Stimulated activated naive B cell treated with anti-CD40 and anti-IgM and Interleukin-4, amounts not matched to agents 10 μg/mL and 1 μg/mL and 100 μg/mL, for 72 hours (primary cell): ENCODE measurements around the gene CCR6.
"Not testable (repeated sequence)": the region's sequence is repeated elsewhere in the genome, so short reads cannot be mapped to it uniquely, and the experiment has no call there.

Experiments
- ATAC-seq, 2 donors: fragments of 150-1000 bp; cut with Tn5 transposase; replicated peaks; 2 replicates each; pipeline ENCODE4 v1.10.0; 2021; ENCODE audit warnings: moderate library complexity in 1 of 2
- DNase-seq: peaks from one replicate; pipeline ENCODE4 v3.0.0; 2021
- H3K27ac Mint-ChIP-seq: one replicate; pipeline ENCODE4 v1.8.0; 2022; ENCODE audit warnings: mild to moderate bottlenecking, mixed read lengths
- H3K27me3 Mint-ChIP-seq, 2 donors: one replicate each; pipeline ENCODE4 v1.8.0; 2022; ENCODE audit warnings: mixed read lengths in 2 of 2
- H3K36me3 Mint-ChIP-seq, 2 donors: one replicate each; pipeline ENCODE4 v1.8.0; 2022; ENCODE audit warnings: mixed read lengths in 2 of 2, mild to moderate bottlenecking in 1 of 2
- H3K4me1 Mint-ChIP-seq, 2 donors: one replicate each; pipeline ENCODE4 v1.8.0; 2022; ENCODE audit warnings: mixed read lengths in 2 of 2, mild to moderate bottlenecking in 1 of 2
- H3K4me3 Mint-ChIP-seq, 2 donors: one replicate each; pipeline ENCODE4 v1.8.0; 2022; ENCODE audit warnings: mild to moderate bottlenecking in 2 of 2, mixed read lengths in 2 of 2, moderate library complexity in 1 of 2
- H3K9me3 Mint-ChIP-seq, 2 donors: one replicate each; pipeline ENCODE4 v1.8.0; 2022; ENCODE audit warnings: mixed read lengths in 2 of 2, mild to moderate bottlenecking in 1 of 2

Gene CCR6

GRCh38 chr6:167122827-167123657, at the start of gene CCR6:
Gene CCR6 (plus strand): TSS chr6:167123096. CDS start chr6:167136135, 13,039 bp downstream.
- DNase-seq (no peak), ATAC-seq (no peak)
- H3K4me1 Mint-ChIP-seq: peaks cover 65 to 92% of the 10 kb centered on the region in 2 donors
- peak within 1 kb of the TSS; percentile 78 for H3K27ac Mint-ChIP-seq
- peaks cover 2 to 4% of the 10 kb centered on the region in 2 donors for H3K9me3 Mint-ChIP-seq
- peaks cover 4 to 8% of the 10 kb centered on the region in 2 donors for H3K36me3 Mint-ChIP-seq
- peak within 1 kb of the TSS; percentile 73 to 80 for H3K4me3 Mint-ChIP-seq
- H3K27me3 Mint-ChIP-seq: no peaks in the 10 kb centered on the region

GRCh38 chr6:167073679-167074274, 49.1 kb upstream of the CCR6 start:
- peaks cover 13 to 25% of the 10 kb centered on the region in 2 donors for H3K4me1 Mint-ChIP-seq
- no peak overlapping the region for H3K4me3 Mint-ChIP-seq
- peak overlapping the region; percentile 31 for H3K27ac Mint-ChIP-seq
- no peaks in the 10 kb centered on the region for H3K27me3 Mint-ChIP-seq
- peaks cover 7 to 11% of the 10 kb centered on the region in 2 donors for H3K36me3 Mint-ChIP-seq
- peaks cover 7 to 9% of the 10 kb centered on the region in 2 donors for H3K9me3 Mint-ChIP-seq
- no peak for DNase-seq
- ATAC-seq: peak; percentile 34 to 52

DNA sequence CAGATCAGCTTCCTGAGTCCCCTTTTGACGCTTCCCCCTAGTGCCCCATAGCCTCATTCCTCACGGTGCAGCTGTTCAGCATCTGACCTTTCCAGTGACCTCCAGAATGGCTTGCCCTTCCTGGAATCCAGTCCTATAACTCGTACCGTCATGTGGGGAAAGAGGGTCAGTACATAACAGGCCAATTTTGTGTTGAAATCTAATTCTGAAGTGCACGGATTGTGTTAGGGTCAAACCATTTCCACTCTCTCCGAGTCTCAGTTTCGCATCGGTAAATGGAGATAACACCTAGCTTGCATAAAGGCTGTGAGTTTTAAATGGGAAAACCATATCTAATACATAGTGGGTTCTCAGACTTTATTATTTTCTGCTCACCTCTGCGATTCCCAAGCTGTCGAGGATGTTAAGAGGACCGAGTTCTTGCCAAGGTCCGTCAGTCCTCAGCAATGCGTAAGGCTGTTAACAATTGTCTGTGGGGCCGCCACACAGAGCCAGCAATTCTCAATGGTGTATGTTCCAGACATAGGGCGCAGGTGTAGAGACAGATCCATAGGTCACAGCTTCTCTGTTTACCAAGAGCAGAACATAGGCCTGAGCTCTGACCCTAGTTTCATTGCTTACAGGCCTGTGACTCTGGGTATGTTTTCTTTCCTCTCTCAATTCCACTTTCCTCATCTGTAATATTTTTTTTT, 45.5 kb upstream of the CCR6 start:
- peaks cover 1 to 8% of the 10 kb centered on the region in 2 donors for H3K36me3 Mint-ChIP-seq
- peaks cover 1 to 6% of the 10 kb centered on the region in 2 donors for H3K9me3 Mint-ChIP-seq
- DNase-seq (no peak), ATAC-seq (no peak)
- H3K4me1 Mint-ChIP-seq: peaks cover 27 to 45% of the 10 kb centered on the region in 2 donors
- H3K27ac Mint-ChIP-seq: no peak overlapping the region
- H3K27me3 Mint-ChIP-seq: no peaks in the 10 kb centered on the region
- no peak overlapping the region for H3K4me3 Mint-ChIP-seq

DNA sequence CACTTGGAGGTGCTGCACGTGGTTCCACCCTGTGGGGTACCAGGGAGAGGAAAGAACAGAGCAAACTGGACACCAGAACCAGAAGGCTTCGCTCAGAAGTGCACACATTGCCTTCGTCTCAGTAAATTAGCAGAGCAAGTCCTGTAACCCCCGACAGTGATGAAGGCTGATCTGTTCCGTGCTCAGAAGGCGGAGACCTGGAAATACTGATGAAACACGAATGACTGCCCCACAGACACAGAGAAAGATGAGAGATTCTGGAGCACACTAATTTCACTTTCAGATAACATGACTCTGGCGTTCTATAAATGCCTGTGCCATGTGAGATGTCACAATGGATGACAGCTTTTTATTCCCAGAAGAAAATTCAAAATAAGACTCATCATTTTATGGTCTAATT, 44.2 kb upstream of the CCR6 start:
- Mint-ChIP-seq H3K36me3 (peaks cover 2 to 6% of the 10 kb centered on the region in 2 donors), H3K9me3 (peaks cover 4 to 7% of the 10 kb centered on the region in 2 donors), H3K4me3 (no peak overlapping the region), H3K27ac (no peak overlapping the region), H3K27me3 (no peaks in the 10 kb centered on the region), H3K4me1 (peaks cover 25 to 42% of the 10 kb centered on the region in 2 donors)
- ATAC-seq (no peak), DNase-seq (no peak)

DNA sequence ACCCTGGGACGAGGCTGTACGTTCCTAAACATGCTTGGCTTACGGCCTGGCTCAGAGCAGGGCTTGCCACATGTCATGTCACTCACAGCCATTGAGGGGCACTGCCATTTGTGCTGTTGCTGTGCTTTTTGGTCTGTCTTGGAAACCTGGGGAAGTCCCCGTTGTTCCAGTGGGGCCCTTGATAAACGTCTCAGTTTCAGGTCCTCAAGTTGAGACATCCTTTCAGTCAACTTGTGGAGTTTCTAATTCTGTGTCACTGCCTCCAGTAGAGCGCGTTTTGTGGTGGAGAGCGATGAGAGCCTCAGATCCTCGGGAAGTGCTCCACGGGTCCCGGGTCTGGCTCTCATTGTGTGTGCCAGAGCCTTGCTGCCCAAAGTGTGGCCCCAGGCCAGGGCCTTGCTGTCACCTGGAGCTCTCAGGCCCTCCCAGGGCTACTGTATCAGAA, 43.0 kb upstream of the CCR6 start:
- peak; percentile 87 for DNase-seq
- Mint-ChIP-seq H3K4me3 (peak overlapping the region; percentile 45 to 57), H3K27ac (peak overlapping the region; percentile 92), H3K36me3 (peaks cover 3 to 5% of the 10 kb centered on the region in 2 donors), H3K27me3 (no peaks in the 10 kb centered on the region), H3K9me3 (peaks cover 4 to 5% of the 10 kb centered on the region in 2 donors), H3K4me1 (peaks cover 22 to 35% of the 10 kb centered on the region in 2 donors)
- ATAC-seq: peak; percentile 99 to 100

DNA sequence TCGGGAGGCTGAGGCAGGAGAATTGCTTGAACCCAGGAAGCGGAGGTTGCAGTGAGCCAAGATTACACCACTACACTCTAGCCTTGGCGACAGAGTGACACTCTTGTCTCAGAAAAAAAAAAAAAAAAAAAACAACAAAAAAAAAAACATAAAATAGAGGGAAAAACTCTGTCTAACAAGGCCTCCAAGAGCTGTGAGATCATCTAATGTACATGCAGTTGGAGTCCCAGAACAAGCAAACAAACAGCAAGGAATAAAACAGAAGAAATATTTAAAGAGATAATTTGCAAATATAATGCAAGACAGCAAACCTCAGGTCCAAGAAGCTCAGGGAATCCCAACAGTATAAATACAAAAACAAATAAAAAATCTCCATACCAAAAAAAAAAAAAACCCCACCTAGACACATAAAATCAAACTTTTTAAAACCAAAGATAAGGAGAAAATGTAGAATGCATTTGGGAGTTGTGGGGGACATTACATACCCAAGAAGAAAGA, 35.0 kb upstream of the CCR6 start:
- Mint-ChIP-seq H3K27me3 (no peaks in the 10 kb centered on the region), H3K9me3 (peaks cover 4 to 16% of the 10 kb centered on the region in 2 donors), H3K36me3 (peaks cover 12 to 31% of the 10 kb centered on the region in 2 donors), H3K4me3 (no peak overlapping the region), H3K27ac (no peak overlapping the region), H3K4me1 (peaks cover 36 to 39% of the 10 kb centered on the region in 2 donors)
- no peak for ATAC-seq
- no peak for DNase-seq

GRCh38 chr6:167088741-167089140, 34.2 kb upstream of the CCR6 start:
- peaks cover 9 to 28% of the 10 kb centered on the region in 2 donors for H3K36me3 Mint-ChIP-seq
- ATAC-seq, H3K27me3 Mint-ChIP-seq, H3K27ac Mint-ChIP-seq, H3K4me3 Mint-ChIP-seq, DNase-seq: not testable (repeated sequence)
- H3K4me1 Mint-ChIP-seq: peaks cover 42 to 47% of the 10 kb centered on the region in 2 donors
- H3K9me3 Mint-ChIP-seq: peaks cover 1 to 12% of the 10 kb centered on the region in 2 donors

- peak overlapping the region in 1 of 2 donors; percentile 10 for H3K4me3 Mint-ChIP-seq
These were observed 33.4 kb upstream of the CCR6 start for GRCh38 chr6:167089243-167090142.

GRCh38 chr6:167090171-167090570, 32.7 kb upstream of the CCR6 start:
- DNase-seq: no peak
- Mint-ChIP-seq H3K4me1 (peaks cover 52 to 61% of the 10 kb centered on the region in 2 donors), H3K36me3 (peaks cover 8 to 28% of the 10 kb centered on the region in 2 donors), H3K4me3 (peak overlapping the region in 1 of 2 donors; percentile 78), H3K27ac (peak overlapping the region; percentile 59), H3K9me3 (peaks cover 0 to 11% of the 10 kb centered on the region in 2 donors), H3K27me3 (no peaks in the 10 kb centered on the region)
- ATAC-seq: no peak

More at GRCh38 chr6:167089243-167090142, 33.4 kb upstream of the CCR6 start:
- H3K27me3 Mint-ChIP-seq: no peaks in the 10 kb centered on the region
- DNase-seq (no peak), ATAC-seq (no peak)
- H3K36me3 Mint-ChIP-seq: peaks cover 9 to 29% of the 10 kb centered on the region in 2 donors
- peaks cover 0 to 11% of the 10 kb centered on the region in 2 donors for H3K9me3 Mint-ChIP-seq
- peaks cover 48 to 55% of the 10 kb centered on the region in 2 donors for H3K4me1 Mint-ChIP-seq
- H3K27ac Mint-ChIP-seq: peak overlapping the region; percentile 59

DNA sequence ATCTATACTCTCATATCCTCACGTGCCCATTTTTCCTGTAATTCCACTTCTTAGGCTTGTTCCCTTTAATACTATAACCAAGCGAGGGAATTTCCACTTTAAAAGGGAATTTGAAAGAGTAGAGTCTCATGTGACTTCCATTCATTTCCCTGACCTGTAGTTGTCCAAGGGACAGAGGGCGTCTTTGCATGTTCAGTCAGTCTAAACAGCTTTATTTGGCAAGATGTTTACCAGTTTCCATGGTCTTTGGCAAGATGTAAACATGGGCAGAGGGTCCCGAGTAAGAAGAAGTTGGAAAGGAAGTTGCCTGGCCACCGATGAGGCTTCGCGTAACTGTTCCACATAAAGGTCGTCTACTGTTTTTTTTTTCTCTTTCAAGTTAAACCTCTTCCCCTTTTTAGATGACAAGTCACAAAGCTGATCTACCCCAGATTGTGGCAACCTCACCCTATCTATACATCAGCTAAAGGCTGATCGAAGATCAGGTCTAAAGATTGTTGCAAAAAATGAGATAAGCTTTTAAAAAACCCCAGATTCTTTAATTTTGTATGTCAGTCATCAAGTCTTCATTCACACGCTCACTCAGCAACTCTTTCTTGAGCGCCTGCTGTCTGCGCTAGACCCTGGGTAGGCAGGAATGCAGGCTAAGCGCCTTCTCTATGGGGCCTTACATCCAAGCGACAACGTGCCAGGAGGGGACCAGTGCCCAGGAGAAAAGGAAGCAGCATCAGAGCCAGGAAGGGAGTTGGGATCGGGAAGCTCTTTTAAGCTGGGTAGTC, 31.7 kb upstream of the CCR6 start:
- DNase-seq (no peak), ATAC-seq (peak; percentile 32 to 44)
- Mint-ChIP-seq H3K27me3 (no peaks in the 10 kb centered on the region), H3K4me3 (peak overlapping the region; percentile 78 to 83), H3K4me1 (peaks cover 59 to 72% of the 10 kb centered on the region in 2 donors), H3K9me3 (peaks cover 0 to 6% of the 10 kb centered on the region in 2 donors), H3K36me3 (peaks cover 4 to 23% of the 10 kb centered on the region in 2 donors), H3K27ac (peak overlapping the region; percentile 91)

DNA sequence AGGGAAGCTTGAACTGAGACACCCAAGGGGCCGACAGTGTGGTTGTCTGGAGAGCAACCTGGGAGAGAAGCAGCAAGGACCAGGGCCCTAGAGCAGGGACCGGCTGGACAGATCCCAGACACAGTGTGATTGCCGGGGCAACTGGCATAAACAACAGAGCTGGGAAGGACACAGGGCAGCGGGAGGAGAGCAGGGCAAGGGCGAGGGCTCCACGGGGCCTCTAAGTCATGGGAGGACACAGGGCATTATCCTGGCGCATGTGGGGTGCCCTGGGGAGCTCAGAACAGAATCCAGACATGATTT, 31.1 kb upstream of the CCR6 start:
- H3K9me3 Mint-ChIP-seq: peaks cover 0 to 5% of the 10 kb centered on the region in 2 donors
- peak overlapping the region; percentile 78 to 83 for H3K4me3 Mint-ChIP-seq
- H3K27ac Mint-ChIP-seq: peak overlapping the region; percentile 91
- peaks cover 4 to 21% of the 10 kb centered on the region in 2 donors for H3K36me3 Mint-ChIP-seq
- DNase-seq: no peak
- H3K27me3 Mint-ChIP-seq: no peaks in the 10 kb centered on the region
- ATAC-seq: no peak
- peaks cover 61 to 72% of the 10 kb centered on the region in 2 donors for H3K4me1 Mint-ChIP-seq

DNA sequence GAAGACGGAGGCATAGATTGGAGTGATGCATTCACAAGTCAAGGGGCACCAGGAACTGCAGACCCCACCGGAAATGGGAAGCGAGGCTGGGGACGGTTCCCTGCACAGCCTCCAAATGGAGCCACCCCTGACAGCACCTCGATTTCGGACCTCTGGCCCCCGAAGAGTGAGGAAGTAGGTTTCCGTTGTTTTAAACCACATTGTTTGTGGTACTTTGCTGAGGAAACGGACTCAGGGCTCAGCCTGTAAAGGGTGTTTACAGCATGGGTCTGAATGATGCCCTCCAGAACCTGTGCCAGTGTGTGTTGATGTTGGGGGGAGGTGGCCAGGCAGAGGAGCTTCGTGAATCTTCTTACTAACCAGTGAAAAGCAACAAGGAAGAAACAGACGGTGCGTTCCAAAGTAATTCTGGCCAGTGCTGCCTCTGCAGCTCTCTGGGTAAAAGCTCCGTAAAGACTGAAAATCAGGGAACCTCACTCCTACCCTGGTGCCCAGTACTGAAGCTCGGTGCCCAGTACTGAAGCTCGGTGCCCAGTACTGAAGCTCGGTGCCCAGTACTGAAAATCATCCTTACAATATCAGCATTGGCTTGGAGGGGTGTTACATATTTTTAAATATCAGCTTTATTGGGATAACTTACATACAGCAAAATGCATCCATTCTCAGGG, 30.1 kb upstream of the CCR6 start:
- Mint-ChIP-seq H3K27ac (peak overlapping the region; percentile 99), H3K4me1 (peaks cover 64 to 80% of the 10 kb centered on the region in 2 donors), H3K9me3 (no peaks in the 10 kb centered on the region), H3K36me3 (peaks cover 0 to 14% of the 10 kb centered on the region in 2 donors), H3K4me3 (peak overlapping the region; percentile 78 to 83), H3K27me3 (no peaks in the 10 kb centered on the region)
- ATAC-seq (no peak), DNase-seq (no peak)
